SK-N-MC (cell line): ENCODE measurements around the gene HOXD8.

Experiments
- EZH2 ChIP-seq: fragments of 200-600 bp; sonication (generic); IDR thresholded peaks from one replicate; pipeline ENCODE4 v1.6.1; 2017; ENCODE audit warnings: antibody characterized with exemption
- FOXP2 ChIP-seq: optimal IDR thresholded peaks from 2 replicates; pipeline ENCODE3; 2011; ENCODE audit warnings: mild to moderate bottlenecking, moderate library complexity; ENCODE audit not compliant: insufficient read depth; ENCODE audit errors: extremely low read length, control extremely low read depth
- POLR2AphosphoS5 ChIP-seq: IDR thresholded peaks from 2 replicates; pipeline ENCODE4 v1.6.1; 2012; ENCODE audit warnings: mild to moderate bottlenecking, low read depth, low read length, borderline replicate concordance

- no peak for TF ChIP-seq EZH2
- peak; percentile 61 for TF ChIP-seq POLR2AphosphoS5
- no peak for TF ChIP-seq FOXP2
These were observed 25.0 kb upstream of the HOXD8 start for GRCh38 chr2:176104316-176105077.
